NCI-H2196 (cell line): ENCODE measurements around the gene ZRSR2.
"Not testable (repeated sequence)": the region's sequence is repeated elsewhere in the genome, so short reads cannot be mapped to it uniquely, and the experiment has no call there.

Experiments
- DNase-seq: peaks from one replicate; lab custom pipeline; 2025; ENCODE audit not compliant: unreplicated experiment; lab: John Stamatoyannopoulos, UW

Gene ZRSR2

GRCh38 chrX:15797707-15798106 is 7.4 kb downstream of the ZRSR2 start:
- DNase-seq = no peak

GRCh38 chrX:15804563-15804962 is 14.3 kb downstream of the ZRSR2 start:
- no peak for DNase-seq

GRCh38 chrX:15808254-15808653 is 18.0 kb downstream of the ZRSR2 start:
- DNase-seq = no peak

GRCh38 chrX:15812192-15812938 is 22.1 kb downstream of the ZRSR2 start:
- no peak for DNase-seq

GRCh38 chrX:15813416-15813815 is 23.1 kb downstream of the ZRSR2 start:
- no peak for DNase-seq

- no peak for DNase-seq
Measured at GRCh38 chrX:15814771-15815365, 24.6 kb downstream of the ZRSR2 start.

GRCh38 chrX:15815779-15816437 is 25.6 kb downstream of the ZRSR2 start:
- no peak for DNase-seq

- no peak for DNase-seq
Measured at GRCh38 chrX:15816438-15816809, 26.1 kb downstream of the ZRSR2 start.

- DNase-seq = no peak
Measured at GRCh38 chrX:15816886-15817285, 26.6 kb downstream of the ZRSR2 start.

- DNase-seq = no peak
Measured at GRCh38 chrX:15820106-15821073, 30.1 kb downstream of the ZRSR2 start.

- DNase-seq = no peak
Measured at GRCh38 chrX:15822922-15823321, 32.6 kb downstream of the ZRSR2 start.

GRCh38 chrX:15825936-15826335 is 35.7 kb downstream of the ZRSR2 start:
- DNase-seq = no peak

- no peak for DNase-seq
Measured at GRCh38 chrX:15829217-15829616, 38.9 kb downstream of the ZRSR2 start.

GRCh38 chrX:15831347-15831746 is 41.1 kb downstream of the ZRSR2 start:
- not testable (repeated sequence) for DNase-seq

- no peak for DNase-seq
Measured at GRCh38 chrX:15834053-15834452, 43.8 kb downstream of the ZRSR2 start.

GRCh38 chrX:15834827-15835595 is 44.7 kb downstream of the ZRSR2 start:
- no peak for DNase-seq

- no peak for DNase-seq
Measured at GRCh38 chrX:15838017-15838416, 47.7 kb downstream of the ZRSR2 start.

GRCh38 chrX:15841853-15842516 is 51.7 kb downstream of the ZRSR2 start:
- no peak for DNase-seq

GRCh38 chrX:15843960-15844359 is 53.7 kb downstream of the ZRSR2 start:
- DNase-seq = no peak

GRCh38 chrX:15848576-15848975 is 58.3 kb downstream of the ZRSR2 start:
- no peak for DNase-seq
